ENCODE results near the gene MED15.
"Not testable (repeated sequence)": the region's sequence is repeated elsewhere in the genome, so short reads cannot be mapped to it uniquely, and the experiment has no call there.

DNA sequence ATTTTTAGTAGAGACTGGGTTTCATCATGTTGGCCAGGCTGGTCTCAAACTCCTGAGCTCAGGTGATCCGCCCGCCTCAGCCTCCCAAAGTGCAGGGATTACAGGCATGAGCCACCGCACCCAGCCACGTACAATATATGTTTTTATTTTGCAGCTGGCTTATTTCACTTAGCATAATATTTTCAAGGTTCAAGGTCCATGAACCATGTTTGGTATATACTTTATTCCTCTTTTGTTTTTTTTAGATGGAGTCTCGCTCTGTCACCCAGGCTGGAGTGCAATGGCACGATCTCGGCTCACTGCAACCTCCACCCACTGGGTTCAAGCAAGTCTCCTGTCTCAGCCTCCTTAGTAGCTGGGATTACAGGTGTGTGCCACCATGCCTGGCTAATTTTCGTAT is 31.5 kb downstream of the MED15 start:
- TF ChIP-seq, protein P1, sequence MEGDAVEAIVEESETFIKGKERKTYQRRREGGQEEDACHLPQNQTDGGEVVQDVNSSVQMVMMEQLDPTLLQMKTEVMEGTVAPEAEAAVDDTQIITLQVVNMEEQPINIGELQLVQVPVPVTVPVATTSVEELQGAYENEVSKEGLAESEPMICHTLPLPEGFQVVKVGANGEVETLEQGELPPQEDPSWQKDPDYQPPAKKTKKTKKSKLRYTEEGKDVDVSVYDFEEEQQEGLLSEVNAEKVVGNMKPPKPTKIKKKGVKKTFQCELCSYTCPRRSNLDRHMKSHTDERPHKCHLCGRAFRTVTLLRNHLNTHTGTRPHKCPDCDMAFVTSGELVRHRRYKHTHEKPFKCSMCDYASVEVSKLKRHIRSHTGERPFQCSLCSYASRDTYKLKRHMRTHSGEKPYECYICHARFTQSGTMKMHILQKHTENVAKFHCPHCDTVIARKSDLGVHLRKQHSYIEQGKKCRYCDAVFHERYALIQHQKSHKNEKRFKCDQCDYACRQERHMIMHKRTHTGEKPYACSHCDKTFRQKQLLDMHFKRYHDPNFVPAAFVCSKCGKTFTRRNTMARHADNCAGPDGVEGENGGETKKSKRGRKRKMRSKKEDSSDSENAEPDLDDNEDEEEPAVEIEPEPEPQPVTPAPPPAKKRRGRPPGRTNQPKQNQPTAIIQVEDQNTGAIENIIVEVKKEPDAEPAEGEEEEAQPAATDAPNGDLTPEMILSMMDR (IDR thresholded peaks at IDR 0.05) = not testable (repeated sequence)
- TF ChIP-seq POLR2AphosphoS5, EP300 (IDR thresholded peaks at IDR 0.05): not testable (repeated sequence)
